Measurements from ENCODE around the gene JMJD1C. TPM values are rescaled to one million over a fixed set of nuclear protein-coding genes. Genes with fewer than 3 reads are reported as not detected.

JMJD1C gene
- total RNA-seq, 2 experiments from 2014 or later: 99.2 to 118 TPM

DNA sequence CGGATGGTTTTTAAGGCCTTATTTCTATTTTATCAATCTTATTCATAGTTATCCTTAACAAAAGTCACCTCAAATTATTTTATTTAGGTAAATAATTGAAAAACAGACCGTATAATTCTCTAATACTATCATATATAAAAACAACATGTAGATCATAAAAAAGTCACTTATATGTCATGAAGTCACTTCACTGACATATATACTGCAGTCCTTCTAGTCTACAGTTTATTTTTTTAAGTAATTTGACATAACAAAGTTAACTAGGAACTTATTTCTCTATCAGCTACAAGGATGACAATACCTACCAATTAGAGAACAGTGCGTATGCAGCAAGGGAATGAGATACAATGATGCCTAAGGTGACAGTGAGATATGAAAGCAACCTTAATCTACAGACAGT lies 26.2 kb downstream of the JMJD1C start:
- H3K9me2 ChIP-seq (ENCODE audit: insufficient read depth, low read length): no peaks in the 10 kb centered on the region
- H3K79me2 ChIP-seq (ENCODE audit: insufficient read depth, low read depth, low read length): no peaks in the 10 kb centered on the region
- H3K4me3 ChIP-seq (ENCODE audit: low read depth, low read length, poor library complexity, severe bottlenecking): no peak overlapping the region
- no peak overlapping the region for H2AFZ ChIP-seq (ENCODE audit: low read length)
- no peak for DNase-seq (ENCODE audit: low spot score)
- no peaks in the 10 kb centered on the region for H4K20me1 ChIP-seq (ENCODE audit: insufficient read depth, low read length)
- no peak overlapping the region for H3K4me2 ChIP-seq (ENCODE audit: low read length)
- H3K4me1 ChIP-seq (ENCODE audit: insufficient read depth, low read length, poor library complexity, severe bottlenecking): no peaks in the 10 kb centered on the region
- ChIA-PET CTCF (ENCODE audit: unreplicated experiment) (no interaction called here), POLR2A (no interaction called here)
- no peaks in the 10 kb centered on the region for H3K9me3 ChIP-seq (ENCODE audit: low read length)
- H3K27ac ChIP-seq (ENCODE audit: low read depth, low read length, poor library complexity, severe bottlenecking): no peak overlapping the region
- H3K36me3 ChIP-seq (ENCODE audit: insufficient read depth, low read length): no peaks in the 10 kb centered on the region
- BruUV-seq (replicated peaks): no TSS peak
- intact Hi-C loops (cut with micrococcal nuclease; ENCODE audit: unreplicated experiment): no loop called here
- TF ChIP-seq EZH2phosphoT487 (IDR thresholded peaks at IDR 0.05; ENCODE audit: borderline replicate concordance, low read depth, low read length) (no peak), CTCF (conservative IDR thresholded peaks at IDR 0.05; ENCODE audit: low read length) (no peak)

- TF ChIP-seq EZH2phosphoT487 (IDR thresholded peaks at IDR 0.05; ENCODE audit: borderline replicate concordance, low read depth, low read length): no peak
- no peak for TF ChIP-seq CTCF (conservative IDR thresholded peaks at IDR 0.05; ENCODE audit: low read length)
- Histone ChIP-seq H3K9me3 (ENCODE audit: low read length) (no peaks in the 10 kb centered on the region), H3K4me2 (ENCODE audit: low read length) (no peak overlapping the region), H3K4me1 (ENCODE audit: insufficient read depth, low read length, poor library complexity, severe bottlenecking) (no peaks in the 10 kb centered on the region), H3K79me2 (ENCODE audit: insufficient read depth, low read depth, low read length) (no peaks in the 10 kb centered on the region), H2AFZ (ENCODE audit: low read length) (no peak overlapping the region), H3K27ac (ENCODE audit: low read depth, low read length, poor library complexity, severe bottlenecking) (no peak overlapping the region), H3K4me3 (ENCODE audit: low read depth, low read length, poor library complexity, severe bottlenecking) (no peak overlapping the region), H4K20me1 (ENCODE audit: insufficient read depth, low read length) (no peaks in the 10 kb centered on the region), H3K9me2 (ENCODE audit: insufficient read depth, low read length) (no peaks in the 10 kb centered on the region), H3K36me3 (ENCODE audit: insufficient read depth, low read length) (no peaks in the 10 kb centered on the region)
- intact Hi-C loops (cut with micrococcal nuclease; ENCODE audit: unreplicated experiment): no loop called here
- no TSS peak for BruUV-seq (replicated peaks)
- DNase-seq (ENCODE audit: low spot score): no peak
- POLR2A ChIA-PET: no interaction called here
- CTCF ChIA-PET (ENCODE audit: unreplicated experiment): no interaction called here
These were observed 27.0 kb downstream of the JMJD1C start for GRCh38 chr10:63438506-63439498.
